NCI-H748 (cell line): ENCODE results near the gene ENTPD6.

ENCODE experiments used
- DNase-seq: peaks from one replicate; lab custom pipeline; 2025; ENCODE audit not compliant: unreplicated experiment; lab: John Stamatoyannopoulos, UW

ENTPD6 gene

DNA sequence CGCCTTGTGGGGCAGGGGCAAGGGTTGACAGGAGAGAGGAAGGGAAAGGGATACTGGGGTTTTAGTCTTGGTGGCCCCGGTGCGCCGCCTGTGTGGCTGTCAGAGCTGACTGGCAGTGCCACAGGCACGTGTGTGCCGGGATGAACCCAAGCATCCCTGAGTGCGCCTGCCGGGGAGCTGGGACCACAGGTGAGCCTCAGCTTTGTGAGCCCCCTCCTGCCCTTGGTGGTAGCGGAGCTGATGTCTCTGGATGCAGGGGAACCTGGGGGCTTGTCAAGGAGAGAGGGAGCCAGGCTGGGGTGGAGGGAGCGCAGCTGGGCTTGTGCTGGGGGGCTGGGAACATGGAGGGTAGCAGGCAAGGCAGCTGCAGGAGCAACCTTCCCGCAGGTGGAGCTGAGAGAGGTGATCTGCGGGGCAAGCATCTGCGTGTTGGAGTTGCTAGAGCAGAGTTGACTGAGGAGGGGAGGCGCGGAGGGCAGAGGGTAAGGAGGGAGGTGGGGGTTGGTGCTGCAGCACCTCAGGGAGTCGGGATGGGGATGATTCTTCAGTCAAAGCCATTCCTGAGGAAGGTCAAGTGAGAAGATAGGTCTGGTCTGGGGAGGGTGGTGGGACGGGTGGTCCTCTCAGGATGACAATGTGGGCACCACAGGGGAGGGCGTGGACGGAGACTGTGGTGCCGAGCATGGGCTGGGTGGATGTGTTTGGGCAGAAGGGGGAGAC is 80.5 kb downstream of the ENTPD6 start:
- no peak for DNase-seq
